ENCODE results near the gene SLC25A39. TPM values are rescaled to one million over a fixed set of nuclear protein-coding genes. Genes with fewer than 3 reads are reported as not detected.

SLC25A39 gene
- total RNA-seq, 2 donors from 2014 or later = 60.4 to 83.3 TPM

- no peak for DNase-seq (ENCODE audit: low spot score)
- Histone ChIP-seq H3K9me3 (no peaks in the 10 kb centered on the region), H3K27ac (no peak overlapping the region), H3K4me3 (no peak overlapping the region), H3K4me1 (no peaks in the 10 kb centered on the region), H3K36me3 (no peaks in the 10 kb centered on the region), H3K27me3 (no peaks in the 10 kb centered on the region)
- no peak for TF ChIP-seq CTCF (IDR thresholded peaks at IDR 0.05)
Observed at GRCh38 chr17:44293509-44294226, 31.0 kb downstream of the SLC25A39 start.

DNA sequence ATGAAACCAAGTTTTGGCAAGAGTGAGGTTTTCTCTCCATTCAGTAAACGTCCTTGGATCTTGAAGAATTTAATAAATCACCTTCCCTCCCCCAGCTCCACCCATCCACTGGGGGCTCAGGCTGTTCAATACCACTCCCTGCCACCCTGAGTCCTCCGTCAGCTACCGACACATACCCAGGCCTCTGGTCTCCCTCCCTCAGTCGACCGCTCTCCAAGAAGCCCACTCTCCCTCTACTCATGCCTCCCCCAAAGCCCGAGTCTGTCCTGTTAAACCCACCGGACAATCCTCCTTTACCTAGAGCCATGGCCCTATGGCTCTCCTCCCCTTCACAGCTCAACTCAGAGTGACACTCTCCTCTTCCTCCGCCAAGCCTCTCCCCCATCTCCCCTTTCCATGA, 37.0 kb downstream of the SLC25A39 start:
- Histone ChIP-seq H3K27me3 (no peaks in the 10 kb centered on the region), H3K9me3 (no peaks in the 10 kb centered on the region), H3K4me1 (no peaks in the 10 kb centered on the region), H3K27ac (no peak overlapping the region), H3K36me3 (no peaks in the 10 kb centered on the region), H3K4me3 (no peak overlapping the region)
- TF ChIP-seq CTCF (IDR thresholded peaks at IDR 0.05) = no peak
- DNase-seq (ENCODE audit: low spot score) = no peak

DNA sequence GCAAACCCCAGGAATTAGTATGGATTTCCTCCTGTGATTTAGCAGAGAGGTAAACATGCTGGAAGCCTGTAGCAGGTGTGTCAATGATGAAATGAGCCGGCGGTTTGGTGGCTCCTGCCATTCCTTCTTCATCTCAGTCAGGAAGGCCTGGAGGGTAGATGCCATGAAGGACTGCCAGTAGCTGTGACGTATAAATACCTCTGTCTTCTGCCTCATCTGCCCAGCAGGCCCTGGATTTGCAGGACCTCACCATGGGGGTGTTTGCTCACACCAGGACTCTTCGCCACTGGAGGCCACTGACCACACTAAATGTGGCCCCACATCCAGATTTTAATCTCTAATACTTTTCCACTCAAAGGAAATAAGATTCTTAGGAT, 40.6 kb downstream of the SLC25A39 start:
- DNase-seq (ENCODE audit: low spot score) = no peak
- no peak for TF ChIP-seq CTCF (IDR thresholded peaks at IDR 0.05)
- H3K36me3 ChIP-seq = no peaks in the 10 kb centered on the region
- H3K27ac ChIP-seq = no peak overlapping the region
- no peaks in the 10 kb centered on the region for H3K9me3 ChIP-seq
- H3K4me3 ChIP-seq = no peak overlapping the region
- H3K27me3 ChIP-seq = no peaks in the 10 kb centered on the region
- H3K4me1 ChIP-seq = peaks cover 0 to 16% of the 10 kb centered on the region in 2 donors

GRCh38 chr17:44283344-44284023, 41.1 kb downstream of the SLC25A39 start:
- TF ChIP-seq CTCF (IDR thresholded peaks at IDR 0.05) = no peak

DNA sequence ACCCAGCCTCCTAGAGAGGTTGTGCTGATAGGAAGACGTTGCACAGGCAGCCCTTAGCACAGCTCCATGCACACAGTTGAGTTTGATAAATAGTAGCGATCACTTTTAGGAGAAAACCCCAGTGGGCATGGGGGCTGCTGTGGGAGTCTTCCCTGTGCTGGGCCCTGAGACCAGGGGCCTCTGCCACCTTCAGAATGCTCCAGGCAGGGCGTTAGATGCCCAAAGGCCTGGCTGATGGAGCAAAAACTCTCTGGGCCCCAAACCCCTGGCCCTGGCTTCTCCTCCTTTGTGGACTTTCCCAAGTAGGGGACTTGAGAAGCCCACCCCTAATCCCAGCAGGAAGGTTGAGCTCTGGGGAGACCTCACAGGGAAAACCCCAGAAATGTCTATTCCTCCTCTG, 42.4 kb downstream of the SLC25A39 start:
- no peaks in the 10 kb centered on the region for H3K36me3 ChIP-seq
- no peak for TF ChIP-seq CTCF (IDR thresholded peaks at IDR 0.05)
- peaks cover 0 to 18% of the 10 kb centered on the region in 2 donors for H3K4me1 ChIP-seq
- H3K27me3 ChIP-seq = no peaks in the 10 kb centered on the region
- H3K27ac ChIP-seq = no peak overlapping the region
- no peaks in the 10 kb centered on the region for H3K9me3 ChIP-seq
- H3K4me3 ChIP-seq = no peak overlapping the region
- DNase-seq (ENCODE audit: low spot score) = no peak

More at GRCh38 chr17:44283344-44284023, 41.1 kb downstream of the SLC25A39 start:
- H3K9me3 ChIP-seq = no peaks in the 10 kb centered on the region
- H3K27me3 ChIP-seq = no peaks in the 10 kb centered on the region
- no peak overlapping the region for H3K4me3 ChIP-seq
- H3K36me3 ChIP-seq = no peaks in the 10 kb centered on the region
- no peak for DNase-seq (ENCODE audit: low spot score)
- peaks cover 0 to 18% of the 10 kb centered on the region in 2 donors for H3K4me1 ChIP-seq
- H3K27ac ChIP-seq = no peak overlapping the region
